ENCODE data around the gene ORAI2.
A peak's percentile ranks its signal among the peaks of the same experiment; 100 is the strongest.
"Not testable (repeated sequence)": the region's sequence is repeated elsewhere in the genome, so short reads cannot be mapped to it uniquely, and the experiment has no call there.

ORAI2 gene

DNA sequence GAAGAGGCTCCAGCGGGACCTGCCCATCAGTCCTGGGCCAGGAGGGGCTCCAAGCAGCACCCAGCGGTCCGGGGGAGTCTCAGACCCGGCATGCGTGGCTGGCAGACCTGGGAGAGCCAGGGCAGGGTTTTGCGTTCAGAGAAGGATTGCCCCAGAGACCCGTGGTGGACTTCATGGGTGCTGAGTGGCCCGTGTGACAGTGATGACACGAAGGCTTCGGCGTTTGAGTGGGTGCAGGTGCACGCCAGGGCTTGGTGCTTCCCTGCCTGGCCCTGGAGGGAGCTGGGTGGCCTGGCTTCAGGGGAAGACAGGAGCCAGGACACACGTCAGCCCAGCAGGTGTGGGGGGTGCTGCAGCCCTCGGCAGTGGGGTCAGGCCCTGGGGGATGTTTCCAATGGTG lies 13.9 kb downstream of the ORAI2 start:
- no peak for DNase-seq (ENCODE audit: low spot score)

DNA sequence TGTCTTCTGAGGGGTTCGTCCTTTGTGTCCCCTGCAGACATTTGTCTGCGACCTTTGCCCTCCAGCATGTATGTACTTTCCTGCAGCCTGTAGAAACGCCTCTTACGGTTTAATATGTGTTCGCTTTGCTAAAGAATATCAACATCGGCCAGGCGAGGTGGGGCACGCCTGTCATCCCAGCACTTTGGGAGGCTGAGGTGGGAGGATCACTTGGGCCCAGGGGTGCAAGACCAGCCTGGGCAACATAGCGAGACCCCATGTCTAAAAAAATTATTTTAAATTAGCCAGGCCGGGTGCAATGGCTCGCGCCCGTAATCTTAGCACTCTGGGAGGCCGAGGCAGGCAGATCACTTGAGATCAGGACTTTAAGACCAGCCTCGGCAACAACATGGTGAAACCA lies 15.8 kb downstream of the ORAI2 start:
- DNase-seq (ENCODE audit: low spot score): no peak

DNA sequence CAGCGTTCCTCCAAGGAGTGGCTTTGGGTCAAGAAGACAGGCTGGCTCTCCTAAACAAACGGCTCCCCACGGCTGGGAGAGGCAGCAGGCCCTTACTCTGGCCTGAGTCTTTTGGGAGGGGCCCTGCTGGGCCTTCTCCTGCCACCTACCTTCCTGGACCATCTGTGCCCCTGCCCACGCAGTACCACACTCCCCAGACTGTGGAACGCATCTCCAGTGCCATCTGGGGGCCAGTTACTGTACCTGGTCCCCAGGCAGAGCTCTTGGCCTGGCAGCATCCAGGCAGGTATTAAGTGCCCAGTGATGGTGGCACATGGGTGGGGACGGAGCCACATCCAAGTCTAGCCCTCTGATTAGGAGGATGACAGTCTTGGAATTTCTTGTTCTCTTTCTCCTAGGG lies 16.9 kb downstream of the ORAI2 start:
- DNase-seq (ENCODE audit: low spot score): no peak

DNA sequence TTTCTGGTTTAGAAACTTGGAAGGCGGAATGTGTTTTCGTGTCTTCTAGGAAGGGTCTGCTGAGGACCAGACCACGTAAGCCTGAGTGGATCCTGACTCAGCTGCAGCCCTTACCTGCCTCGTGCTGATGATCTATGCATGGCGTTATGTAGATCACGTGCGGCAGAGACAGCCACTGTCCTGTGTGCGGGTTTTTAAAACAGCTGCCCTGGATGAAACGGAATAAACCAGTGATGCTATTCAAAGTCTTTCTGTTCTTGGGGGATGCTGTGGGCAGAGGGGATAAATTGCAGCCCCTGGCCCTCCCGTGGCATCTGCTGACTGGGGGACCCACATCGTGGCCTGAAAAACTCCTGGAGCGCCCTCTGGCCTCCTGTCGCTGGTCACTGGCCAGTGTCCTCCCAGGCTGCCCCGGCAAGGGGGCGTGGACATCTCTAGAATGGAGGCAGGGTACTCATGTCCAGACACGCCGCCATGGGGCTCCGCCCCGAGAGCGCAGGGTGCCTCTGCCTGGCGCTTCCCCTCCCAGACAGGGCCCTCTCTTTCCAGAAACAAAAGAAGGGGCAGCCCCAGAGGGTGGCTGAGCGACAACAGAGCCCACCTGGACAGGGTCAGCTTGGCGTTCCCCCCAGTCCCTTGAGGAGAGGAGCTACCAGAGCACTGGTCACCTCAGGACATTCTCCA lies 18.1 kb downstream of the ORAI2 start:
- DNase-seq (ENCODE audit: low spot score): no peak

DNA sequence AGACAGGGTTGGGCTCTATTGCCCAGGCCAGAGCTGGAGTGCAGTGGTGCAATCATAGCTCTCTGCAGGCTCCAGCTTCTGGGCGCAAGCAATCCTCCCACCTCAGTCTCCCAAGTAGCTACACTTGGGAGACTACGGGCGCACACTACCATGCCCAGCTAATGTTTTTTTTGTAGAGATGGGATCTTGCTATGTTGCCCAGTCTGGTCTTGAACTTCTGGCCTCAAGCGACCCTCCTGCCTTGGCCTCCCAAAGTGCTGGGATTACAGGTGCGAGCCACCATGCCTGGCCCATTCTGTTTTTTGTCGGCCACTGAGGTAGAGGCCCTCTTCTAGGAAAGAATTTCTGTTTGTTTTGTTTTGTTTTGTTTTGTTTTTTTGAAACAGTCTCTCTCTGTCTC lies 19.1 kb downstream of the ORAI2 start:
- no peak for DNase-seq (ENCODE audit: low spot score)

DNA sequence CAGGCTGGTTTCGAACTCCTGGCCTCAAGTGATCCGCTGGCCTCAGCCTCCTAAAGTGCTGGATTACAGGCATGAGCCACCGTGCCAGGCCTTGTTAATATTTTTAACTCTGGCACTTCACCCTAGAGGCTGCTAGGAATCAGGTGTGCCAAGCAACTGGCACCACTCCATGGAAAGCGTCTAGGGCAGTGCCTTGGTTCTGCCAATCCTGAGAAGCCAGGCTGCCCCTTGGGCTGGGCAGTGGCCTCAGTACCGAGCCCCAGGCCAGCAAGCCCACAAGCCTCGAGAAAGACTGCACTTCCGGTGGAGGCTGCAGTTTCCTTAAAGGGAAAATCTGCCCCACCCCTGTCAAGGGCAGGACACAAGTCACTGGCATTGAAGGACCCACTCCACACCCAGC lies 19.9 kb downstream of the ORAI2 start:
- DNase-seq (ENCODE audit: low spot score): no peak

DNA sequence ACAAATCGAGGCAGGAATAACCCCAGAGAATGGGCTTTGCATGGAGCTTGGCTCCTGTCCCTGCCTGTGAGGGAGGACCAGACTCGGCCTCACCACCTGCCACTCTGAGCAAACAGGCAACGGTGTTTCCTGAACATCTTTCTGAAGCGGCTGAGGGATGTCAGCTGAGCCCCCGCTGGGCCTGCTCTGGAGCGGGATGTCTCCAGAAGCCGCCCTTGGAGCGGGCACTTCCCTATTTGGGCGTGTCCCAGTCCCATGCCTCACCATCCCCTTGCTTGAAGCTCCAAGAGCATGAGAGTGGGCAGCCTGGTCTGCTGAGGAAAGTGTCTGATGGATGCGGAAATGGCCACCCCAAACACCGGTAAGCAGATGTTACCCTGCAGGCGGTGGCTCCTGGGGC lies 21.1 kb downstream of the ORAI2 start:
- no peak for DNase-seq (ENCODE audit: low spot score)

DNA sequence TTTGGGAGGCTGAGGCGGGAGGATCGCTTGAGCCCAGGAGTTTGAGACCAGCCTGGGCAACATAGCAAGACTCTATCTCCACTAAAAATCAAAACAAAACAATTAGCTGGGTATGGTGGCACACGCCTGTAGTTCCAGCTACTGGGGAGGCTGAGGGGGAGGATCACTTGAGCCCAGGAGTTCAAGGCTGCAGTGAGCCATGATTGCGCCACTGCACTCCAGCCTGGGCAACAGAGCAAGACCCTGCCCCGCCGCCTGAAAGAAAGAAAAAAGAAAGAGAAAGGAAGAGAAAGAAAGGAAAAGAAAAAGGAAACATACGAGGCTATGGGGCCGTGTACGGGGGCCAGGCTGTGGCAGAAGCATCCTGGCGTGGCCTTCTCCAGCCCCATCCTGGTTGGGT lies 21.6 kb downstream of the ORAI2 start:
- not testable (repeated sequence) for DNase-seq (ENCODE audit: low spot score)

DNA sequence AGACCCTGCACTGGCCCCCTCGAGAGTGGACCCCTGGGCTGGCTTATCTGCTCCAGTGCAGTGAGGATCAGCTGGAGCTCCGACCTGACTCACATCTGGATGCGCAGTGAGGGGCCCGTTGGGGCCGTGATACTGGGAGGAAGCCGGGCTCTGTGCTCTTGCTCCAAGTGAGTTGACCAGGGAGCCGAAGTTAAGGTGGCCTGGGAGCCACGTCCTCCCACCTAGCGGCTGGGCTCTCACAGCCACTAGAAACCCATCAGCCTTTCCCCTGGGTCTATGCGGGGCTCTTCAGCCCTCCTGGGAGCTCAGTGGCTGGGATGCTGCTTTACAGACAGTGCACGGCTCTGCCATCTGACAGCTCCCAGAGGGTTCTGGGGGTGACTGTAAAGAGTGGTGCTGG lies 22.2 kb downstream of the ORAI2 start:
- DNase-seq (ENCODE audit: low spot score): no peak

DNA sequence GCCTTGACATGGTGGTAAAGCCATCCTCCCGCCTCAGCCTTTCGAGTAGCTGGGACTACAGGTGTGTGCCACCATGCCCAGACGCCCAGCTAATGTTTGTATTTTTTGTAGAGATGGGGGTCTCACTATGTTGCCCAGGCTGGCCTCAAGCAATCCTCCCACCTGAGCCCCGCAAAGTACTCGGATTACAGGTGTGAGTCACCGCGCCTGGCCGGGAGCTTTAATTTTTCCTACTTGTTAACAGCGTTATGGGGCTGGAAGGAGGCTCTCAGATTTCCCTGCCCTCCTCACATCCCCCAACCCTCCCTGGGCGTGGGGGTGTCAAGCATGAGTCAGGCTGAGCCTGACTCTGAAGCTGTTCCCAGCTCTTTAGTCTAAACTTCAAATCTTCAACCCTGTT lies 23.0 kb downstream of the ORAI2 start:
- no peak for DNase-seq (ENCODE audit: low spot score)

DNA sequence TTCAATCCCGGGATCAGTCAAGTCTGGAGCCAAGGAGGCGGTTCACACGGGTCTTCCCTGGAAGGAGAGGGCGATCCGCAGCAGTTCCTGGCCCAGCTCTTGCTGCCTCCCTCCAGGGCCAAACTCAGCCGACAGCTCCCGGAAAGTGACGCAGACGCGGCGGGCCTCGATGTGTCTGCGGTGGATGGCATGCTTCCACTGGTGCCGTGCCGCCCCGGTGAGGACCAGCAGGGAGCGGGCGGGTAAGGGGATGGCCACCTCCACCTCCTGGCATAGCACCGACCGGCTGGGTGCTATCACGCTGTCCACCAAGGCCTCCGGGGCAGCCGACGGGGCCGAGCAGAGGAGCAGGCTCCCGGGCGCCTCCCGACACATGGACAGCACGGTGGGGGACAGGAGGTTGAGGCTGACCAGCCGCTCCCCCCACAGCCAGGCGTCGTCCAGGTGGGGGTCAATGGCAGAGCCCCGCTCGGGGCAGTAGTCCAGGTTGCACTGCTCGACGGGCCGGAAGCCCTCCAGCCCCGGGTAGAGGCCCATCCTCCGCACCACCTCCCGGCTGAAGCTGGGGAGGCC lies 24.1 kb downstream of the ORAI2 start:
- no peak for DNase-seq (ENCODE audit: low spot score)

DNA sequence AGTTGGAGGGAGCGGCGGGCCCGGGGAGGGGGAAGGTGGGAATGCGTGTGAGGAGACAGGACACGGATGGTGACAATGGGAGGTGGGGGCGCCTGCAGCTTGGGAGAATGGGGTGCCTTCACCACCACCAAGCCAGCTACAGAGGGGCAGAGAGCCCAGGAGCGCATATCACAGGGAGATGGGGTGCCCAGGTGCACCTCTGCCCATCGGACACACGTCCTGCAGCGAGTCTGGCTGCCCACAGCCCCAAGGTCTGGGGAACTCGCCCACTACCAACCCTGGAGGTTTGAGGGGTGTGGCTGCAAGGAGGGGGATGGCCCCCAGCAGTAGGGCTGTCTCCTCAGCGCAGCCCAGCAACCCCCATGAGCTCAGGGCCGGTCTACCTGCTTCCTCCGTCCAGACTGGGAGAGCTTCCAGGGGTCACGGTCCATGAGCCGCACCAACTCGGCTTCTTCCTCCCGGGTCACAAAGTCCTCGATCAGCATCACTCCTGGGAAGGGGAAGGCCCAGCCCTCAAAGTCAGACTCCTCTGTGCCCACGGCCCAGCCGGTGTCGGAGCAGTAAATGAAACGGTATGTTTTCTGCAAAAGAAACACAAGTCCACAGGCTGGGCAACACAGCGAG lies 26.0 kb downstream of the ORAI2 start:
- no peak for DNase-seq (ENCODE audit: low spot score)

DNA sequence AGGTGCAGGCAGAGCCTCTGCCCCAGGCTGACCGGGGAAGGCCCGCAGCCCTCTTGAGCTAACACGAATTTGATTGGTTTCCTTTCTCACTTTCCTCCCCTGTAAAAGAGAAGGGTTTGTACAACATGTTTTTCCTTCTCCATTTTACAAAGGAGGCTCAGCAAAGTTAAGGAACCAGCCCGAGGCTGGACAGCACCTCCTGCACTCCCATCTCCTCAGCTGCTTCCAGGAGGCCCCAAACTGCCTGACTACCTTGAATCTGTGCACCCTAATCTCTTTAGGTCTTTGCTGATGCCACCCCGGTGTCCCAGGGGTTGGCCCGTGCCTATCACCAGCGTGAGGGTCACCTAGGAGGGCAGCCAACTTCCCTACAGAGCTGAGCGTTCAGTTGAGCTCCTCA lies 27.1 kb downstream of the ORAI2 start:
- DNase-seq (ENCODE audit: low spot score): no peak

DNA sequence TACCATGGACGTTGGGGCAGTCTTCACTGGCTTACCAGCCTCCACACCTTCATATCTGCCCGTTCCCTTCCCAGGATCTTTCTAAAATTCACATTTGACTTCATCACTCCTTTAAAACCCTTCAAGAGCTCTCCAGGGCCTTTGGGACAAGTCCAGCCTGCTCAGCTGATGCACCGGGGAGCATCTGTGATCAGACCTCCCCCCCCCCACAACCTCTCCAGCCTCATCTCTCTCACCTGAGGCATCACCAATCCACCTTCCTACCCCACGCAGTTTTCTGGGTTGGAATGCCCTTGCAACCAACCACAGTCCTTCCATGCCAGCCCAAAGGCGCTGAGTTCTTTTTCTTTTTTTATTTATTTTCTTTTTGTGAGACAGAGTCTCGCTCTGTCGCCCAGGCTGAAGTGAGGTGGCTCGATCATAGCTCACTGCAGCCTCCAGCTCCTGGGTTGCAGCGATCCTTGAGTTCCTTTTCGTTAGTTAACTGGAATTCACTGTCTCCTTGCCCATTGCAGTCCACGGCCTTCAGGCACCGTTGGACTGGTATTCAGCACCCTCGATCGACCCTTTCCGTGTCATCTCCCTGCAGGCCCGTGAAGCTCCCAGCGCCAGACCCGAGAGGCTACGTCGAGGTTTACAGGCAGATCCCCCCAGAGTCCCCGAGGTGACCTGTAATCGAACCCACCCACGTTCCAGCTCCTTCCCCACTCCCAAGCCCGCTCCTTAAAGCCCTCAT lies 30.6 kb downstream of the ORAI2 start:
- no peak for DNase-seq (ENCODE audit: low spot score)

DNA sequence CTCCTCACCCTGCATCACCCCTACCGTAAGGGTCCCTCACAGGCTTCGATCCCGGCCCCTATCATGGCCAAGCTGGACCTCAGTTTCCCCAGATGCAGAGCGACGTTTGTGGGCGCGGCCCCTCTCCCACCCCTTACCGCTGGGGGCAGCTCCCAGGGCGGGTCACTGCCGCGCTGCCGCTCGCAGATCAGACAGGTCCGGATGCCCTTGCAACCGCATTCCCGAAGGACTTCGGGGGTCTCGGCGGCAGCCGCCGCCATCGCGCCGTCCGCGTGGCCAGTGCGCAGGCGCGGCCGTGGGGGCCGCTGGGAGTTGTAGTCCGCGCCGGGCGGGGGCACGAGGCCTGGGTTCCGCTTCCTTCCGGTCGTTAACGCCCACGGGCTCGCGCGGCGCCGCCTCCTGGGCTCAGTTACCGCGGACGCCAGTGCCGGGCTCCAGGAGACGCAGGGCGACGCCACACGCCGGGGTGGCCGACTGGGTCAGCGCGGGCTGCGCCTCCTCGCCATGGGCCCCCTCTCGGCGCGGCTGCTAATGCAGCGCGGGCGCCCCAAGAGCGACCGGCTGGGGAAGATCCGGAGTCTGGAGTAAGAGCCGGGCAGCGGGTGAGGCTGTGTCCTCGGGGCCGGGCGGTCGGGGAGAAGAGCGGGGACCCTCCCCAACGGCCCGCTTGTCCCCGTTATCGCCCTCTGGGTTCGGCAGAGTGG lies 31.4 kb downstream of the ORAI2 start, which contains the start of the genes ALKBH4 and LRWD1:
TSS of gene ALKBH4 (minus strand) at position 287 of the 704 bp plus-strand sequence. CDS start at position 260, 27 bp downstream.
TSS of gene LRWD1 (plus strand) at position 408 of the 704 bp plus-strand sequence. CDS start at position 505, 97 bp downstream.
- peak; percentile 95 for DNase-seq (ENCODE audit: low spot score)

DNA sequence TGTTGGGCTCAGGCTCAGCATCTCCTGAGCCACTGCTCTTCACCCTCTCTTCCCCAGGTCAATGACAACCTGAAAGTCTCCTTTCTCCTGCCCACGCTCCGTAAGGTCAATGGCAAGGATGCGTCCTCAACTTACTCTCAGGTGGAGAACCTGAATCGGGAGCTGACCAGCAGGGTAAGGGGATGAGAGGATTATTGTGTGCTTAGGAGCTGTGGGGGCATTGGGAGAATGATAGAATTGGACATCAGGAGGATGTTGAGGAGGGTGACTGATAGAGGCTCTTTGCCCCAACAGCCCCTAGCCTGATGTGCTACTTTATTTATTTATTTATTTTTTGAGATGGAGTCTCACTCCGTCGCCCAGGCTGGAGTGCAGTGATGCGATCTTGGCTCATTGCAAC lies 32.7 kb downstream of the ORAI2 start:
- no peak for DNase-seq (ENCODE audit: low spot score)

DNA sequence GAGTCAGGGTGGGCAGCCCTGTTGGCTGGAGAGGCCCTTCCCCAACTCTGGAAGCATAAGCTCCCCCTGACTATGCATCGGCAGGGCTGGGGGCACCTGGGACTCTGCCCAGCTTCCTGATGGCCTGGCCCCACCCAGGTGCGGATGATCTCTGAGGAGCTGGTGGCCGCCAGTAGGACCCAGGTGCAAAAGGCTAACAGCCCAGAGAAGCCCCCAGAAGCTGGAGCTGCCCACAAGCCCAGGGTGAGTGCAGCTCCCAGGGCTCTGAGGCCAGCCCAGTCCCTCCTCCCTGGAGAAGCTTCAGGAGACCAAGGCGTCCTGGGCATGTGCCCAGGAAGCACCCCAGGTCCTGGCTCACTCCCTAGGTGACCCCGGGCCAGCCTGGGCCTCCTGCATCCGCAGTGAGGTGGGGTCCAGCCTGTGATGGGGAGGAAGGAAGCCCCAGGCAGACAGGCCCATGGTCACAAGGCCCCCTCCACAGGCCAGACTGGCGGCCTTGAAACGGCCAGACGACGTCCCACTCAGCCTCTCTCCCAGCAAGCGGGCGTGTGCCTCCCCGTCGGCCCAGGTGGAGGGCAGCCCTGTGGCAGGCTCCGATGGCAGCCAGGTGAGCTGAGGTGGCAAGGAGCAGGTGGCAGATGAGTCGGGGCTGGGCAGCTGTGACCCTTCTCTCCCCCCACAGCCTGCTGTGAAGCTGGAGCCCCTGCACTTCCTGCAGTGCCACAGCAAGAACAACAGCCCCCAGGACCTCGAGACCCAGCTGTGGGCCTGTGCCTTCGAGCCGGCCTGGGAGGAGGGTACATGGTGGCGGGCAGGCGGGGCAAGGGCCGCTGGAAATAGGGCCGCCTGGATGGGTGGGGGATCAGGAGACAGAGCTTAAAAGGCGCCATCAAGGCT lies 34.5 kb downstream of the ORAI2 start:
- DNase-seq (ENCODE audit: low spot score): no peak

DNA sequence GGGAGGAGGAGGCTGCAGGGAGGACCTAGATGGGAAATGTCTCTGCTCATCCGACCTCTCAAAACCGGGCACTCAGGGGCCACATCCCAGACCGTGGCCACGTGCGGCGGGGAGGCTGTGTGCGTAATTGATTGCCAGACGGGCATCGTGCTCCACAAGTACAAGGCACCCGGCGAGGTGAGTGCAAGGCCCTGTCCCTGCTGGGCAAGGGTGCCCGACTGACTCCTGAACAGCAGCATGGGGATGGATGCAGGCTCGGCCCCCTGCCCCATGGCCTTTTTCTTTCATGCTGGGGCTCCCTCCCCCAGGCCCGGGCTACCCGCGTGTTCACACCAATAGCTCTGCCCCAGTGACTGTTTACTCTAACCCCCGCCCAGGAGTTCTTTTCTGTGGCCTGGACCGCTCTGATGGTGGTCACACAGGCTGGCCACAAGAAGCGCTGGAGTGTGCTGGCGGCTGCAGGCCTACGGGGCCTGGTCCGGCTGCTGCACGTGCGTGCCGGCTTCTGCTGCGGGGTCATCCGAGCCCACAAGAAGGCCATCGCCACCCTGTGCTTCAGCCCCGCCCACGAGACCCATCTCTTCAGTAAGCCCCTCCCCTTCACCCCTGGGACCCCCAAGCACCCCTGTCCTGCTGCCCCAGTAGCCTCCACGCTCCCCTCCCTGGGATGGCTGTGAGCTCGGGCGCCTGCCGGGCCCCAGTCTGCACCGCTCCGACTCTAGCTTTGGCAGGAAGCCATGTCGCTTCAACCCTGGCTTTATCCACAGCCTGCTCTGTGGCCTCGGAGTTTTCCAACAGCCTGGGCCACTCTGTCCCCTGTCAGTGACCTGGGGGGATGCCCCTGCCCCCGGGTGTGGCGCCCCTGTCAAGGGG lies 35.3 kb downstream of the ORAI2 start:
- no peak for DNase-seq (ENCODE audit: low spot score)

DNA sequence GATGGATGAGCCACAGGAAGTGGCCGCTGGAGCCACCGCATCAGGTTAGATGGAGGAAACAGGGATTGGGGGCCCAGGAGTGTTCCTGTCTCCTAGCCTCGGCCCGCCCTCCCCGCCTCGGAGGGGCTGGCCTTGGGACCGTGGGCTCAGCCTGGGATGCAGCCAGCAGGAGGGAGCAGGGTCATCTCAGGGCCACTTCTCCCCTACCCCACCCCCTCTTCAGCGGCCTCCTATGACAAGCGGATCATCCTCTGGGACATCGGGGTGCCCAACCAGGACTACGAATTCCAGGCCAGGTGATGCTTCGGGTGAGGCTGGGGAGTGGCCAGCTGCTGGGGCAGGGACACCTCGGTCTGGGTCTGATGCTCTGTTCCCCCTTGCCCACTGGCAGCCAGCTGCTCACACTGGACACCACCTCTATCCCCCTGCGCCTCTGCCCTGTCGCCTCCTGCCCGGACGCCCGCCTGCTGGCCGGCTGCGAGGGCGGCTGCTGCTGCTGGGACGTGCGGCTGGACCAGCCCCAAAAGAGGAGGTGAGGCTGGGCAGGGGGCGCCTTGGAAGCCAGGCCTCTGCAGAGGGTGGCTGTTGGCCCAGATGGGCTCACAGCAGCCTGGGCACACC lies 36.1 kb downstream of the ORAI2 start:
- no peak for DNase-seq (ENCODE audit: low spot score)
